ENCODE data around the gene MYL5.
"Not testable (repeated sequence)": the region's sequence is repeated elsewhere in the genome, so short reads cannot be mapped to it uniquely, and the experiment has no call there.

The MYL5 gene

GRCh38 chr4:656436-657337 is 17.7 kb upstream of the MYL5 start:
- DNase-seq (ENCODE audit: low spot score) (no peak), FAIRE-seq (no peak)

DNA sequence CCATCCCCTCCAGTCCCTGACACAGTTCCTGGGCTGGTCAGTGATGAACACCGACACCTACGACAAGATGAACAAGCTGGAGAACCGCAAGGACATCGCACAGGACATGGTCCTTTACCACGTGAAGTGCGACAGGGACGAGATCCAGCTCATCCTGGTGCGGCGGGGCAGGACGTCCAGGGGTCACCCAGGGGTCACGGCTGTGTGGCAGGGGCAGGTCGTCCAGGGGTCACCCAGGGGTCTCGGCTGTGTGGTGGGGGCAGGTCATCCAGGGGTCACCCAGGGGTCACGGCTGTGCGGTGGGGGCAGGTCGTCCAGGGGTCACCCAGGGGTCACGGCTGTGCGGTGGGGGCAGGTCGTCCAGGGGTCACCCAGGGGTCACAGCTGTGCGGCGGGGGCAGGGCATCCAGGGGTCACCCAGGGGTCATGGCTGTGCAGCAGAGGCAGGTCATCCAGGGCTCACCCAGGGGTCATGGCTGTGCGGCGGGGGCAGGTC is 17.0 kb upstream of the MYL5 start:
- no peak for FAIRE-seq

GRCh38 chr4:657834-658667 is 16.3 kb upstream of the MYL5 start:
- FAIRE-seq (no peak), DNase-seq (ENCODE audit: low spot score) (no peak)

More for the DNA sequence above, 17.0 kb upstream of the MYL5 start:
- DNase-seq (ENCODE audit: low spot score) = no peak

DNA sequence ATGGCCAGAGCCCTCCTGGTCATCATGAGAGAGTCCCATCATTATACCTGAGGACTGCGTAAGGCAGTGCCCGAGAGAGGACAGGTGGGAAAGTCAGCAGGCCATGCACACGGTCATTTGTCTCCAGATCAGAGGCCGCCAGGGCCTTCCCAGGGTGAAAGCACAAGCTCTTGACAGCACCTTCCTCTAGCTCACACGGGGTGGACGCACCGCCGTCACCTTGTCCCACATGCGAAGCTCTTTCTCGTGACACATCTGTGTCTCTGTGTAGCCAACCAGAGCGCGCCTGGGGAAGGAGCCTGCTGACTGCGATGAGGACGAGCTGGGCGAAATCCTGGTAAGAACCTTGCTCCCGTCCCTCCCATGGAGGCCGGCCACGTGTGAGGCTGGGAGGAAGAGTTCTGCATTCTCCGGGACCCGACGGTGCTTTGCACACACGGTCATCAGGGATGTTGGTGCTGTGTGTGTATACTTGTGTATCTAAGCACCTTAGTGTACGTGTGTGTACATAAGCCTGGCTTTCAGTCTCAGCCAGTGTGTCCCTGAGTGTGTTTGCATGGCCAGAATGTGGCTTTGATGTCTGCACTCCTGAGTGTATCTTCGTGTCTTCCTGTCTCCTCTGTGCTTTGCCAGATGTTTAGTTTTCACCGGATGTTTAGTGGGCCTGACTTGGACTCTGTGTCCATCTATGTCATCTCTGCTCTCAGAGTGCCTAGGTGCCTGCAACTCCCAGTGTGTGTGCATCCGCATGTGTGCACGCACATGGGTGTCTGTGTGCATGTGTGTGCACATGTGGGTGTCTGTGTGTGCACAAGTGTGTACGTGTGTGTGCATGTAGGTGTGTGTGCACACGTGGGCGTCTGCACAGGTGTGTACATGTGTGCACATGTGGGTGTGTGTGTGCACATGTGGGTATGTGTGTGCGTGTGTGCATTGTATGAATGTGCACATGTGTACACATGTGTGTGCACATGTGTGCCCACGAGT is 15.4 kb upstream of the MYL5 start:
- FAIRE-seq = no peak
- no peak for DNase-seq (ENCODE audit: low spot score)

DNA sequence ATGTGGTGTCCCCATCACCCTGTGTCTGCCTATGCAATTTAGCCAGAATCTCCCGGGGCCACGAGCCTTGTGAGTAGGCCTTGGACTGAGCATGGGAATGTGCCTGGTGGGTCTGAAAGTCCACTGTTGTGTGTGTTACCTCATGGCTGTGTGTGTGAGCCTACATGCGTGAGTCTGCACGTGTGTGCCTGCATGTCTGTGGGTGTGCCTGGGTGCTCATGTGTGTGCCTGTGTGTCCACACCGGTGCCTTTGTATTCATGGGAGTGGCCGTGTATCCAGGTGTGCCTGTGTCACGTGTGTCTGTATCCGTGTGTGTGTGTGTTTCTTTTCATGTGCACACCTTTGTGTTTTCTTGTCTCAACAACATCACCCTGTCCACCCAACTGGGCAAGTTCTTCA is 14.5 kb upstream of the MYL5 start:
- DNase-seq (ENCODE audit: low spot score) (no peak), FAIRE-seq (no peak)

GRCh38 chr4:660401-660800 is 13.9 kb upstream of the MYL5 start:
- DNase-seq (ENCODE audit: low spot score) (no peak), FAIRE-seq (no peak)

DNA sequence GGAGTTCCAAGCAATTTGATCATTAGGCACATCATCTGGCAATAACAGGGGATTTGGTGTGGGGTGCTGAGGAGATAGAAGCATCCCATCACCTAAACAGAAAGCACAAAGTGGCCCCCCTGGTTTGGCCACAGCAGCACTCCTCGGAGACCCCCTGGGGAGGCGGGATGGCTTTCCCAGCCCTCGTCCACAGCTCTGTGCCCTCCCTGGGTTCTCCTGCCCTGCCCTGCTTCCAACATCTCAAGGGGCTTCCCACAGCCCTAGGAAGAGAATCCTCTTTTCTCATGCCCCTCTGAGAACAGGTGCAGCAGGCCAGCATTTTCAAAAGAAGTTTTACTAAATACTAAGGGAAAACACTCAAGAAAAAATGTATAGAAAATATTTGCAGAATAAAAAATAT is 13.1 kb upstream of the MYL5 start:
- no peak for FAIRE-seq
- no peak for DNase-seq (ENCODE audit: low spot score)

GRCh38 chr4:661881-662761 is 12.2 kb upstream of the MYL5 start:
- no peak for FAIRE-seq

DNA sequence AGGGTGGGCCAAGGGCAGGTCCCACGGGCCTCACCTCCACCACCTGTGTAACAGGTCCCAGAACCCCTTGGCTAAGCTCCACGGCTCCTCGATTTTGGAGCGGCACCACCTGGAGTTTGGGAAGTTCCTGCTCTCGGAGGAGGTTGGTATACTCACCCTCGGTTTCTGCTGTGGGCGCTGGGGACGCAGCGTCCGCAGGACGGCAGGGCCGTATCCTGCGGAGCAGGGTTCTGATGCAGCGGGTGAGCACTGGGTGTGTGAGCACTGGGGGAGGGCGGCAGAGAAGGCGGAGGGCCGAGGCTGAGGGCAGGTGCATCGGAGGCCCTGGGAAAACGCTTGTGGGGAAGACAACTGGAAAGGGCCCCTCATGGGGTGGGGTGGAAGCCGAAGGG is 11.3 kb upstream of the MYL5 start:
- DNase-seq (ENCODE audit: low spot score) (no peak), FAIRE-seq (no peak)

More at GRCh38 chr4:661881-662761, 12.2 kb upstream of the MYL5 start:
- DNase-seq (ENCODE audit: low spot score) = no peak

DNA sequence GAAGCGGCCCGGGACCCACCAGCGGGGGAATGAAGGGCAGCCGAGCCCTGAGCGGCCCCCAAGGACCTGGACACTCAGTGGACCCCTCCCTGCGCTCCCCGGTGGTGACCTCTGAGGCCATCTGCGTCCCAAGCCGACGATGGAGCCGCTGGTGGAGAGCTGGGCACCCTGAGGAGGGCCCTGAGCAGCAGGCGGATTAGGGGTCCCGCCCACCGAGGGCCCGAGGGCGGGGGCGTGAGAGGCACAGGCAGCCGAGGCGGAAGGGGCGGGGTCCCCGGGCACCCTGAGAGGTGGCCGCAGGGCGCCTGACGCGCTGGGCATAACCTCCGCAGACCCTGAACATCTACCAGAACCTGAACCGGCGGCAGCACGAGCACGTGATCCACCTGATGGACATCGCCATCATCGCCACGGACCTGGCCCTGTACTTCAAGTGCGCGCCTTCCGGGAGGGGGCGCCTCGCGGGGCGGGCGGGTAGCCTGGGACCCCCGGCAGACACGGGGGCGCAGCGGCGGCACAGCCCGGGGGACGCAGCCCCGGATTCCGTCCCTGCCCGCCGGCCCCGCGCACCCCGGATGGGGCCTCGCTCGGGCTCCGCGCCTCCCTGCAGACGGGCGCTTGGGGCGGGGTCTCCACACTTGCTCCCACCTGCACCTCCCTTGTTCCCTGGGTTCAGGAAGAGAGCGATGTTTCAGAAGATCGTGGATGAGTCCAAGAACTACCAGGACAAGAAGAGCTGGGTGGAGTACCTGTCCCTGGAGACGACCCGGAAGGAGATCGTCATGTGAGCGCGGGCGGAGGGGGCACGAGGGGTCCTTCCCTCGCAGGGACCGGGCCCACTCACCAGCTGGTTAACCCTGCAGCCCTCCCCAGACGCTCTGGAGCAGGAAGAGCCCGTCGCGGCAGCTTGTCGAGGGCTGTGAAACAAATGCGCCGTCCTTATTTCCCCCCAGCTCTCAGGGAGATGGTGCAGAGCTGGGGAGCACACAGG is 10.6 kb upstream of the MYL5 start:
- no peak for FAIRE-seq
- DNase-seq (ENCODE audit: low spot score) = no peak

DNA sequence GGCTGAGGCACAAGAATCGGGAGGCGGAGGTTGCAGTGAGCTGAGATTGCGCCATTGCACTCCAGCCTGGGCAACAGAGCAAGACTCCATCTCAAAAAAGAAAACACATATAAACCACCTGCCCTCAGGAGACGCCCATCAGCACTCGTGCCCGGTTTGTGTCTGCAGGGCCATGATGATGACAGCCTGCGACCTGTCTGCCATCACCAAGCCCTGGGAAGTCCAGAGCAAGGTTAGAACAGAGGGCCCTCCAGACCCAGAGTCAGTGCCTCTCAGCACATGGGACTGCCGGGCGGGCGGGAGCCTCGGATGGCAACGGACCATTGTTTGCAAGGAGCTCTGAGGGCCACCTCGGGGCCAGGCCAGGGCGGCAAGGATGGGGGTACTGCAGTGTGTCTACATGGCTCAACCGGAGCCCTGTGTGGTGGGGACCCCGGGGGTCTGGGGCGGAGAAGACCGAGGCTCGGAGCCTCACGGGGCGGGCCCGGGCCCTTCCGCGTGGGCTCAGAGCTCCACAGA is 9.6 kb upstream of the MYL5 start:
- no peak for FAIRE-seq

GRCh38 chr4:665381-665750 is 9.0 kb upstream of the MYL5 start:
- no peak for FAIRE-seq
- no peak for DNase-seq (ENCODE audit: low spot score)

More for the DNA sequence above, 9.6 kb upstream of the MYL5 start:
- DNase-seq (ENCODE audit: low spot score) = no peak

DNA sequence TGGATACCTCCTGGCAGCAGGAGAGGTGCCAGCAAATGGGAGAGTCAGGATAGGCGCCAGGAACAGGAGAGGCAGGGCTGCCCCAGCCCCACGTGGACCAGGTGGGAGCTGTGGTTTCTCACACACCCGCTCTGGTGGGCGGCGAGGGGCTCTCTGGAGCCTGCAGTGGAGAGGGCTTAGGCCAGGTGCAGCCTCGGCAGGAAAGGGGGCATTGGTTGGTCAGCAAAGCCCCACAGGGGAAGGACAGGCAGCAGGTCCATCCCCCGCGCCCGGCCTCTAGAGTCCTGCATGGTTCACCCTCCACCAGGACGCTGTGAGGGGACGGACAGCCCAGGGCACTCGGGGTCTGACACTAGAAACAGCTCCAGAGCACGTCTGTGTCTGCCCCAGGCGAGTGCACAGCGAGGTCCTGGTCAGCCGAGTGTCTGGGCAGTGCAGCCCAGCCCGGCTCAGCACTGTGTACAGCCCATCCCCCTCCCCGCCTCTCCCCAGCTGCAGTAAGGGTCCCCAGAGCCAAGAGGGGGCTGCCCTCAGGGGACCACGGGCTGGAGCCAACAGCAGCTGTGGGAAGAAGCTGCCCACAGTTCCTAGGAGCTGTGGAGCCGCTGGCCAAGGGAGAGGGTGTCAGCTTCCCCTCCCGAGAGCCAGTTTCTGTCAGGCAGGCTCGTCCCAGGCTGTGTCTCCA is 8.4 kb upstream of the MYL5 start:
- FAIRE-seq = no peak
- no peak for DNase-seq (ENCODE audit: low spot score)

DNA sequence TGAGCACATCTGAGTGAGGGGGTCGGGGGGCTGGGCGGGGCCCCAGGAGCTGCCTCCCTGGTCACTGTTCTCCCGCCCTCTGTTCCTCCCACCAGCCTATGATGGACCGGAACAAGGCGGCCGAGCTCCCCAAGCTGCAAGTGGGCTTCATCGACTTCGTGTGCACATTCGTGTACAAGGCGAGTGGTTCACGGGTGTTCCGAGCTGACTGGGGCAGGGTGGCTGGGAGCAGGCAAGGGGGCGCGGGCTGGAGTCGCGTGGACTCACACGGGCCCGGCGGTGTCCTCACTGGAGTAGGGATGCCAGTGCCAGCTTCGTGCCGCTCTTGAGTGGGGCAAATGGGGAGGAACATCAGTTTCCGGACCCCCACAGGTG is 7.9 kb upstream of the MYL5 start:
- DNase-seq (ENCODE audit: low spot score) (no peak), FAIRE-seq (no peak)

DNA sequence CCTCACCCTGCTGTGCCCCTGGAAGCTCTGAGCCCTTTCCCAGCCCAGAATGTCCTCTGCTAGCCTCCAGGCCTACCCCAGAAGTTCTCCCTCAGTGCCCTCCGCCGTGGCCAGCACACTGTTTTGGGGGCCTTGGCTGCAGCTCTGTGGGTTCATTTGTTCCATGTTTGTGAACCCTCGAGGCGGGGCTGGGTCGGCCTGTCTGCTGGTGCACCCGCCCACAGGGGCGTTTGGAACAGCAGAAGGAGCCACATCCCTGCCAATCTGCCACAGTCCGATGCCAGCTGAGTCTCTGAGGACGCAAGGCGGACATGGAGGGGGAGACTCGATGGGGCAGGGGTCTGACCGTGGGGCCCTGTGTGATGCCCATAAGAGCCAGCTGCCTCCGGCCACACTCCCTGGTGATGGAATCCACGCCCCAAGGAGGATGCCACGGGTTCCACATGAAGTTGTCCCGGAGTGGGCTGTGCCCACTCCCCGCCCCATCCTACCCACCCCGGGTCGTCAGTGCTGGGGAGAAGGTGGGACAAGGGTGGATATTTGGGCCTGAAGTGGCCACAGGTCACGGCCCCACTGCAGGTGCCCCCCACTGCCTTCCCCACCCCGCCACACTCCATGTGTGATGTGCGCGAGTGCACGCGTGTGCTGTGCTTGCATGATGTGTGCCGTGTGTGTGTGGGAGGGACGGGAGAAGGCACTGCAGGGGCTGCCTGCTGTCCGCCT is 7.4 kb upstream of the MYL5 start:
- FAIRE-seq (no peak), DNase-seq (ENCODE audit: low spot score) (no peak)

GRCh38 chr4:667545-667925 is 6.8 kb upstream of the MYL5 start:
- DNase-seq (ENCODE audit: low spot score) (no peak), FAIRE-seq (no peak)

DNA sequence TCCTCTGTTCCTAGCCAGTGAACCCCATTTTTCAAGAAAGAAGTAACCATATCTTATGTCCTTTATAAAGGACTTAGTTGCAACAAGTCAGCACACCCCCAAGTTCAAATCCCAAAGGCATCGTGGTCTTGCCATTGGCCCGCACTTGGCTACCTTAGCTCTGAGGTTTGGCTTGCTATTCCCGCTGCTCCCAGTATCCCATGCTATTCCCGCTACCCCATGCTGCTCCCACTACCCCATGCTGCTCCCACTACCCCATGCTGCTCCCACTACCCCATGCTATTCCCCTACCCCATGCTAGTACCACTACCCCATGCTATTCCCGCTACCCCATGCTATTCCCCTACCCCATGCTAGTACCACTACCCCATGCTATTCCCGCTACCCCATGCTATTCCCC is 6.1 kb upstream of the MYL5 start:
- DNase-seq (ENCODE audit: low spot score); FAIRE-seq: not testable (repeated sequence)
